Ovary (tissue), 9 donors: ENCODE results near the gene RGS5. TPM values are rescaled to one million over a fixed set of nuclear protein-coding genes. Genes with fewer than 3 reads are reported as not detected.

Experiments used
- DNase-seq, 5 donors: peaks; one replicate each; pipeline ENCODE4 v3.0.0-alpha.2; 2019 to 2020
- H3K27ac ChIP-seq, 2 donors: fragments of 200-600 bp; one replicate each; pipeline versions ENCODE4 v1.5.1 to v1.8.0; 2019 to 2022
- H3K27me3 ChIP-seq: fragments of 200-600 bp; one replicate; pipeline ENCODE4 v1.8.0; 2022
- H3K36me3 ChIP-seq: fragments of 200-600 bp; sonication (generic); one replicate; pipeline ENCODE4 v1.5.1; 2019
- H3K4me1 ChIP-seq: one replicate; pipeline ENCODE4 v1.8.1; 2013; ENCODE audit warnings: mild to moderate bottlenecking, moderate library complexity; ENCODE audit not compliant: insufficient read depth
- H3K4me3 ChIP-seq: fragments of 200-600 bp; sonication (generic); one replicate; pipeline ENCODE4 v1.5.1; 2017
- H3K9me3 ChIP-seq, 2 donors: fragments of 200-600 bp in 1 of 2; sonication (generic) in 1 of 2; one replicate each; pipeline versions ENCODE4 v1.5.1 to v1.8.1; 2013 to 2019; ENCODE audit warnings: mild to moderate bottlenecking in 1 of 2, moderate library complexity in 1 of 2
- EP300 ChIP-seq: sonication (generic); formaldehyde crosslinking; IDR thresholded peaks from one replicate; pipeline ENCODE4 v1.6.1; 2017; ENCODE audit warnings: antibody characterized with exemption
- POLR2A ChIP-seq: fragments of 450-650 bp; IDR thresholded peaks from one replicate; pipeline ENCODE4 v1.6.1; 2017; ENCODE audit warnings: antibody characterized with exemption, mild to moderate bottlenecking, moderate library complexity
- WGBS, 3 donors: extraction: QIAGEN DNeasy Blood & Tissue Kit in 1 of 3; methylation state at CpG; one replicate each; pipeline versions ENCODE4 v1.1.5 to v1.1.7; 2013 to 2017; 5-methylcytosine and 5-hydroxymethylcytosine counted together
- intact Hi-C, 4 donors: fragments of 100-400 bp; cut with DNase I; formaldehyde crosslinking; loops; one replicate each; pipeline versions ENCODE4 v1.11.0 to v1.15.1; 2022 to 2023
- polyA plus RNA-seq, 2 donors: library from polyadenylated mRNA; stranded (reverse); fragments of 200-250 nt in 1 of 2; fragments of 350-450 nt in 1 of 2; fragmentation: Illumina TruSeq in 1 of 2; extraction: RNeasy Lipid Tissue Mini Kit (QIAGEN cat#74804) in 1 of 2; gene quantifications; one replicate each; pipeline ENCODE4 v1.2.3, GENCODE V29; 2013 to 2014
- total RNA-seq, 7 donors: library from RNA; depleted of rRNA in 2 of 7; stranded (reverse); fragments of >200 nt in 2 of 7; fragmentation: NEBNext Ultra II Directional in 3 of 7; extraction: Animal tissue kit (Norgen Biotek cat#: 25700) in 3 of 7; gene quantifications; one replicate each; pipeline versions ENCODE4 v1.1.0 to v1.2.4, GENCODE V29; 2016 to 2023
- TF ChIP-seq, protein P1 (sequence below), 3 donors: fragments of 450-650 bp in 2 of 3; fragments of 200-600 bp in 1 of 3; IDR thresholded peaks; one replicate each; pipeline versions ENCODE4 v1.5.1 to v1.8.0; 2016 to 2022; ENCODE audit warnings: antibody characterized with exemption in 3 of 3, mild to moderate bottlenecking in 1 of 3
- donor health status: DM: no; HTN: no; CAD: no; lungs with moderate emphysema.
- donor health status: DM: no; HTN: no; CAD: no.
- donor health status: Bipolar disorder and iron deficiency.
- donor health status: DM: yes; HTN: yes; CAD: no.
- donor health status: DM: no; HTN: no; CAD: no.
- donor health status: DM: yes; HTN: yes; CAD: no.

Gene RGS5
- total and polyA plus RNA-seq, 9 donors, result 12.2 to 157 (median 44.2) TPM

DNA sequence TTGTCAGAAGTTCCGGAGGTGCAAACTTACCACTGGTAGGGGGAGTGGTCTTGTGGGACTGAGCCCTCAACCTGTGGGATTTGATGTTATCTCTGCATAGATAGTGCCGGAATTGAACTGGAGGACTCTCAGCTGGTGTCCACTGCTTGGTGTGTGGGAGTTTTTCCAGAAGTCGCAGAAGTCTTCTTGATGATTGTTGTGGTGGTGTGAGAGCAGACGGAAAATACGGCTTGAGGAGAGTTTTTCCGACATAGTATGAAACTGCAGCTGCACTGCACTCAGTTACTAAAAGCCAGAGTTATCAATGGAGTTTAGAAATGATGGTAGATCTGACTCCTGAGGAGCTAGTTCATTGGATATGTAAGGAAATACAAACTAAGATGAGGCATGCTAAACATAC lies 14.9 kb downstream of the RGS5 start:
- WGBS, 3 donors, result 40 to 51% (median 50%) methylated on average over 6 of the region's 6 CpGs
- intact Hi-C loops, result no loop called here
- no peaks in the 10 kb centered on the region for H3K36me3 ChIP-seq
- no peaks in the 10 kb centered on the region for H3K27me3 ChIP-seq
- no peak for DNase-seq
- TF ChIP-seq POLR2A (no peak), EP300 (no peak)
- TF ChIP-seq, protein P1, sequence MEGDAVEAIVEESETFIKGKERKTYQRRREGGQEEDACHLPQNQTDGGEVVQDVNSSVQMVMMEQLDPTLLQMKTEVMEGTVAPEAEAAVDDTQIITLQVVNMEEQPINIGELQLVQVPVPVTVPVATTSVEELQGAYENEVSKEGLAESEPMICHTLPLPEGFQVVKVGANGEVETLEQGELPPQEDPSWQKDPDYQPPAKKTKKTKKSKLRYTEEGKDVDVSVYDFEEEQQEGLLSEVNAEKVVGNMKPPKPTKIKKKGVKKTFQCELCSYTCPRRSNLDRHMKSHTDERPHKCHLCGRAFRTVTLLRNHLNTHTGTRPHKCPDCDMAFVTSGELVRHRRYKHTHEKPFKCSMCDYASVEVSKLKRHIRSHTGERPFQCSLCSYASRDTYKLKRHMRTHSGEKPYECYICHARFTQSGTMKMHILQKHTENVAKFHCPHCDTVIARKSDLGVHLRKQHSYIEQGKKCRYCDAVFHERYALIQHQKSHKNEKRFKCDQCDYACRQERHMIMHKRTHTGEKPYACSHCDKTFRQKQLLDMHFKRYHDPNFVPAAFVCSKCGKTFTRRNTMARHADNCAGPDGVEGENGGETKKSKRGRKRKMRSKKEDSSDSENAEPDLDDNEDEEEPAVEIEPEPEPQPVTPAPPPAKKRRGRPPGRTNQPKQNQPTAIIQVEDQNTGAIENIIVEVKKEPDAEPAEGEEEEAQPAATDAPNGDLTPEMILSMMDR (IDR thresholded peaks at IDR 0.05), result no peak
- no peaks in the 10 kb centered on the region for H3K9me3 ChIP-seq
- H3K27ac ChIP-seq, result no peak overlapping the region
- no peak overlapping the region for H3K4me3 ChIP-seq
- no peaks in the 10 kb centered on the region for H3K4me1 ChIP-seq

DNA sequence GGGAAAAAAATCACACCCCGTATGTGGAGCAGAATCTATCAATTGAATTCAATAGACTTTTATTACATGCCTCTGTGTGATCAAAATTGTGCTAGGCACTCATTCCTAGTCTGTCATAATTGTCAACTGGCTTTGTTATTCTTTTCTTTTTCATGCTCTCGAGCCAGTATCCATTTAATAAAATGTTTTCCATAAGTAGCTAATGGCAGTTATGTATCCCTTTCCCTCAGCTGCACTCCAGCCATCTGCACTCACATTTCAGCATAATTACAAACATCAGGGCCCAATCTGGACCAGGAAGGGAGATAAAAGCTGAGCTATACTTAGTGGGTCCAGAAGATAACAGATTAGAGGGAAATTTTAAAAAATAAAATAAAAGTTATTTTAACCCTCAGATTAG lies 15.9 kb downstream of the RGS5 start:
- intact Hi-C loops, result no loop called here

DNA sequence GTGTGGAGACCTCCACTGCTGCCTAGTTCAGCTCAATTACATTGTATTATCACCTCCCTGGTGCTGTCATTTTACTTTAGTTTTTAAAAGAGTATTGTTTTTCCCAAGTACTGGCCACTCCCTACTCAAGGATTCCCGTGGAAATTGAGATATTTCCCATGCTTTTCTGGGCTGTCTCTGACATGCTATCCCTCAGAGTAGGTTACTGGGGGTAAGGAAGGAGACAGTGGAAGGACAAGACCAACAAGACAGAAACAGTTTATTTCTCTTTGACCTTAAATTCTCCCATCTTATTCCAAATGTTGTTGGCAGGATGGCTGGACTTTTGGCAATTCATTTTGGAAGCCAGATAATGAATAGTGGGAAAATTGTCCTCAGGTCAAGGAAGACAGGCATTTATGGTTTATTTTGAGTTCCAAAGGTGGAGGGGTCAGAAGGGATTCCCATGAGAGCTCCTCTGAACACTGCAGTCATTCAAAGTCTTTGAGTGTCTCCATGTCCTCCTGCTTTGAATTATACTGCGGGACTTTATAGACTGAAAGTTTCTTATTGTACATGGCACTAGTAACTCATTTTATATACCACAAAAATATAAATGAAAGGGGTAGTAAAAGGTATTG lies 20.3 kb downstream of the RGS5 start:
- Histone ChIP-seq H3K4me3 (no peak overlapping the region), H3K9me3 (no peaks in the 10 kb centered on the region), H3K27me3 (no peaks in the 10 kb centered on the region), H3K4me1 (no peaks in the 10 kb centered on the region), H3K27ac (no peak overlapping the region), H3K36me3 (no peaks in the 10 kb centered on the region)
- DNase-seq, result no peak
- WGBS, 3 donors, result 50 to 56% (median 51%) methylated on average over 2 of the region's 2 CpGs
- intact Hi-C loops, result no loop called here
- TF ChIP-seq POLR2A, result no peak
- TF ChIP-seq, protein P1 (IDR thresholded peaks at IDR 0.05), result no peak
- TF ChIP-seq EP300, result no peak

More for the DNA sequence above, 15.9 kb downstream of the RGS5 start:
- Histone ChIP-seq H3K9me3 (no peaks in the 10 kb centered on the region), H3K4me3 (no peak overlapping the region), H3K36me3 (no peaks in the 10 kb centered on the region), H3K27ac (no peak overlapping the region), H3K4me1 (no peaks in the 10 kb centered on the region), H3K27me3 (no peaks in the 10 kb centered on the region)
- 62 to 79% (median 71%) methylated on average over 2 of the region's 2 CpGs for WGBS, 3 donors
- no peak for TF ChIP-seq EP300
- TF ChIP-seq, protein P1 (IDR thresholded peaks at IDR 0.05), result no peak
- DNase-seq, result no peak

DNA sequence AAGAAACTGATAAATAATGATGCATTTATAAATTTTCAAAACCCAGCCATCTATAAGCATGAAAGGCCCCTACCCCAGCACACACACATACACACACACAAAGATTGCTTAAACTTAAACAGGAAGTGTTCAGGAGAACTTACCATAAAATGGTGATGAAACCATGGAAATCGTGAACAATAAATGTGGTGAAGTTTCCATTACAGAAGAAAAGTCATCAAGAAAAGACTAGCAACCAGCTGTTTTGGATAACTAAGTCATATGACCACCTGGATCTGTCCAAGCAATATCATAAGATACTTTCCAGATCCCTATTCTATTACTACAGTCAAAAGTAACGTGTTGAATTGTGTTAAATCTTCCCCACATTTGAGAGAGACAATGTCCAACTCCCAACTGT lies 24.1 kb downstream of the RGS5 start:
- WGBS, 3 donors, result 50 to 81% (median 69%) methylated on average over 2 of the region's 2 CpGs
- no peak for DNase-seq
- H3K9me3 ChIP-seq, result no peaks in the 10 kb centered on the region
- no peaks in the 10 kb centered on the region for H3K27me3 ChIP-seq
- H3K4me1 ChIP-seq, result no peaks in the 10 kb centered on the region
- intact Hi-C loops, result loop anchor here in 1 of 4 donors (5.0 kb wide), 1 partner anchor 326 kb away; no protein-coding TSS in a partner anchor
- no peaks in the 10 kb centered on the region for H3K36me3 ChIP-seq
- TF ChIP-seq EP300 (no peak), POLR2A (no peak)
- TF ChIP-seq, protein P1 (IDR thresholded peaks at IDR 0.05), result no peak
- H3K27ac ChIP-seq, result no peak overlapping the region
- no peak overlapping the region for H3K4me3 ChIP-seq
